Endothelial cell of umbilical vein (primary cell): Measurements from ENCODE around the gene DMPK. TPM values are rescaled to one million over a fixed set of nuclear protein-coding genes. Genes with fewer than 3 reads are reported as not detected.

Experiments used
- BruUV-seq: library from RNA; stranded (reverse); fragments of 400-500 nt; replicated peaks from 2 replicates; lab custom pipeline; 2021; lab: Mats Ljungman, UMichigan
- CTCF ChIA-PET: fragments of 300-600, 350-600 bp; sonication (Branson Sonifier 250); formaldehyde crosslinking; loops from one replicate; lab custom pipeline; 2021; ENCODE audit warnings: antibody characterized with exemption, inconsistent platforms; lab: Charles Lee
- POLR2A ChIA-PET: fragments of 300-600, 350-600 bp; sonication (Branson Sonifier 250); formaldehyde crosslinking; loops from one replicate; lab custom pipeline; 2021; ENCODE audit warnings: antibody characterized with exemption, inconsistent platforms; lab: Charles Lee
- DNase-seq: peaks from one replicate; pipeline ENCODE4 v3.0.0-alpha.2; 2011; ENCODE audit warnings: low read depth, low spot score
- FAIRE-seq: peaks from 2 replicates; lab custom pipeline; 2011; peaks lifted over from hg19 to GRCh38; lab: Jason Lieb, UNC
- H2AFZ ChIP-seq: 2 replicates; pipeline ENCODE4 v1.6.0; 2012; ENCODE audit warnings: low read depth, low read length, control low read depth, inconsistent platforms
- H3K27ac ChIP-seq: 2 replicates; pipeline ENCODE4 v1.5.1; 2011; ENCODE audit warnings: low read depth, mild to moderate bottlenecking, control low read depth, low read length, moderate library complexity; ENCODE audit not compliant: insufficient read depth
- H3K27me3 ChIP-seq, 2 experiments: 2 replicates each; pipeline versions ENCODE4 v1.6.0 to v1.6.1; 2011; ENCODE audit warnings: low read length in 2 of 2, mixed read lengths in 1 of 2; ENCODE audit not compliant: control insufficient read depth in 2 of 2, insufficient read depth in 2 of 2
- H3K36me3 ChIP-seq, 2 experiments: 2 replicates in 1 of 2; 3 replicates in 1 of 2; pipeline ENCODE4 v1.5.1; 2011; ENCODE audit warnings: low read length in 2 of 2, mild to moderate bottlenecking in 1 of 2, moderate library complexity in 1 of 2; ENCODE audit not compliant: control insufficient read depth in 2 of 2, insufficient read depth in 2 of 2; ENCODE audit errors: extremely low read depth in 1 of 2
- H3K4me1 ChIP-seq: 3 replicates; pipeline ENCODE4 v1.5.1; 2011; ENCODE audit warnings: mild to moderate bottlenecking, low read length; ENCODE audit not compliant: control insufficient read depth, insufficient read depth; ENCODE audit errors: extremely low read depth
- H3K4me2 ChIP-seq: 2 replicates; pipeline ENCODE4 v1.6.1; 2011; ENCODE audit warnings: low read length, control low read depth, mixed read lengths; ENCODE audit not compliant: insufficient read depth
- H3K4me3 ChIP-seq, 3 experiments: fragments of 200-600 bp in 1 of 3; sonication (generic), shearing (Covaris generic) in 1 of 3; replicated peaks in 1 of 3; 2 replicates each; pipeline ENCODE4 v1.5.1; 2011 to 2016; ENCODE audit warnings: control low read depth in 3 of 3, low read length in 3 of 3, mild to moderate bottlenecking in 2 of 3, inconsistent platforms in 1 of 3, low read depth in 1 of 3, moderate library complexity in 1 of 3; ENCODE audit not compliant: insufficient read depth in 1 of 3
- H3K79me2 ChIP-seq: 2 replicates; pipeline ENCODE4 v1.6.0; 2012; ENCODE audit warnings: low read length, inconsistent platforms; ENCODE audit not compliant: control insufficient read depth, insufficient read depth
- H3K9ac ChIP-seq: replicated peaks from 2 replicates; pipeline ENCODE3; 2011; ENCODE audit warnings: low read length, control low read depth; ENCODE audit not compliant: insufficient read depth; ENCODE audit errors: extremely low read depth
- H3K9me1 ChIP-seq: replicated peaks from 3 replicates; pipeline ENCODE4 v1.6.0; 2011; ENCODE audit warnings: mild to moderate bottlenecking, low read length; ENCODE audit not compliant: control insufficient read depth, insufficient read depth; ENCODE audit errors: extremely low read depth
- H3K9me3 ChIP-seq: replicated peaks from 2 replicates; pipeline ENCODE4 v1.5.1; 2012; ENCODE audit warnings: low read length, inconsistent platforms; ENCODE audit not compliant: control insufficient read depth, insufficient read depth
- H4K20me1 ChIP-seq: replicated peaks from 2 replicates; pipeline ENCODE3; 2011; ENCODE audit warnings: mild to moderate bottlenecking, low read length; ENCODE audit not compliant: control insufficient read depth, insufficient read depth; ENCODE audit errors: extremely low read depth
- EZH2 ChIP-seq: IDR thresholded peaks from 2 replicates; pipeline ENCODE4 v1.6.1; 2012; ENCODE audit warnings: borderline replicate concordance, low read depth, mild to moderate bottlenecking, moderate library complexity, low read length, inconsistent platforms; ENCODE audit not compliant: severe bottlenecking
- FOS ChIP-seq: IDR thresholded peaks from 2 replicates; pipeline ENCODE4 v1.6.1; 2011; ENCODE audit warnings: mild to moderate bottlenecking, low read length, moderate library complexity, borderline replicate concordance; ENCODE audit not compliant: insufficient read depth
- GATA2 ChIP-seq: IDR thresholded peaks from 2 replicates; pipeline ENCODE4 v1.7.0; 2011; ENCODE audit warnings: low read depth, mild to moderate bottlenecking, moderate library complexity, mixed read lengths, low read length; ENCODE audit not compliant: insufficient read length, insufficient read depth
- JUN ChIP-seq: IDR thresholded peaks from 2 replicates; pipeline ENCODE4 v1.6.1; 2011; ENCODE audit warnings: borderline replicate concordance, low read depth; ENCODE audit not compliant: insufficient read length, insufficient read depth
- MYC ChIP-seq: IDR thresholded peaks from one replicate; pipeline ENCODE4 v1.6.1; 2011; ENCODE audit warnings: mild to moderate bottlenecking, low read depth, low read length
- POLR2A ChIP-seq: IDR thresholded peaks from 2 replicates; pipeline ENCODE4 v1.6.1; 2012; ENCODE audit warnings: low read depth, mild to moderate bottlenecking, control low read depth, low read length
- POLR2AphosphoS5 ChIP-seq: IDR thresholded peaks from 2 replicates; pipeline ENCODE4 v1.6.1; 2012; ENCODE audit warnings: low read depth, mild to moderate bottlenecking, control low read depth, low read length, moderate library complexity; ENCODE audit not compliant: insufficient read depth
- dilution Hi-C: fragments of 300-500 bp; cut with MboI; formaldehyde crosslinking; loops from one replicate; pipeline ENCODE4 v1.15.0; 2019; ENCODE audit warnings: low sequenced_read_pairs; ENCODE audit not compliant: extremely low pct_ligation_motif_present
- intact Hi-C: fragments of 100-400 bp; cut with micrococcal nuclease; formaldehyde crosslinking; loops from one replicate; pipeline ENCODE4 v1.10.0; 2022
- polyA plus RNA-seq, 4 experiments: library from polyadenylated mRNA; depleted of rRNA in 3 of 4; stranded (reverse) in 3 of 4; unstranded in 1 of 4; fragments of >200 nt; gene quantifications; 2 replicates each; pipeline versions ENCODE4 v1.2.1 to v1.2.3, GENCODE V29; 2011 to 2012; ENCODE audit warnings: missing spikeins in 1 of 4
- total RNA-seq: library from RNA; stranded (reverse); gene quantifications from 2 replicates; pipeline ENCODE4 v1.2.3, GENCODE V29; 2021
- TF ChIP-seq, protein P1 (sequence below): IDR thresholded peaks from 2 replicates; pipeline ENCODE4 v1.6.1; 2011; ENCODE audit not compliant: insufficient read depth, insufficient read length
- TF ChIP-seq, protein P2 (sequence below), 2 donors: IDR thresholded peaks; 1 replicate in 1 of 2; 2 replicates in 1 of 2; pipeline ENCODE4 v1.5.1; 2011; ENCODE audit warnings: low read length in 2 of 2, mild to moderate bottlenecking in 2 of 2, moderate library complexity in 2 of 2, control low read depth in 1 of 2, inconsistent platforms in 1 of 2, low read depth in 1 of 2; ENCODE audit not compliant: insufficient read depth in 1 of 2; ENCODE audit errors: extremely low read depth in 1 of 2

DMPK gene
- total and polyA plus RNA-seq, 2 donors (not counting 3 experiments of a cell fraction or from before 2014, with no cell fraction given): 36.6 to 73.3 TPM

DNA sequence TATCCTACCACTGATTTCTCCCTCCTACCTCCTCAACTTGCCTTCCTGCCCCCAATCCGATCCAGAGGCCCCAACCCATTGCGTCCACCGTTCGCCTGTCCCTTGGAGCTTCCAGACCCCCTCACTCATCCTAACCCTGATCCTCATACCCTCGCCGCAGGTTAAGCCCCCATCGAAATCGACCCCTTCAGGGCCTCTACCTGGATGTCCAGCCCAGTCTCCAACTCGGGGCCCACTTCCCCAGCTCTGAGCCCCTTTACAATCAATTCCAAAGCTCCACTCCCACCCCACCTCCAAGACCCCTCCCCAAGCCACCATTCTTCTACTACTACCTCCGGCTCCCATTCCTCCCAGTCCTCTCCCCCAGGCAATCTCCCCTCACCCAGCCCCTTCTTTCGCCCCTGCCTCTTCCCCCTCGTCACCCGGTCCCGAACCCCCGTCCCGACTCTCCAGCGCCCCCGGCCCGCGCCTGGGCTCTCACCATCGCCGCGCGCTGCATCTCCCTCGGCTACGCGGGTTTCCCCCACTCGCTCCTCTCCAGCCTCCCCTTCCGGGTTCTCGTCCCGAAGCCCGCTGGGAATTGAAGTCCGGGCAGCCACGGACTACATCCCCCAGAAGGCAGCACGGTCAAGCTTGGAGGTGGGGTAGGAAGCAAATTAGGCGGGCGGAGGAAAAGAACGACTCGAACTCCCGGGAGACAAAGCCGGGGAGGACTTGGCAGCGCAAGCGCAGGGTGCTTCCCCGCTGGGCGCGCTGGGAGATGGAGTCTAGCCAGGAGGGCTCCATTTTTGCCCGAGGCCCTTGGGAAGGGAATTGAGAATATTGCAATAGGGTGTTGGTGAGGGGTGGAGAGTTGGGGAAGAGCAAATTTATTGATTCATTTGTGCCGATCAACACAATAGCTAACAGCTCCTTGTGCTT is 51.7 kb downstream of the DMPK start, which contains the start of gene FBXO46:
FBXO46 (minus strand) TSS at position 529 of the 921 bp plus-strand sequence. CDS start 17,401 bp downstream, outside the sequence.
- ChIA-PET CTCF (interaction anchor here (0.6 to 2.1 kb wide), 11 partner anchors 10 to 86 kb away, joined by 3 to 13 read pairs (median 5); partner anchors contain the start of genes DMWD, QPCTL and SIX5), POLR2A (interaction anchor here (1.0 to 1.8 kb wide), 3 partner anchors 14 to 62 kb away, joined by 4 to 9 read pairs (median 7); partner anchors contain the start of genes DMWD and SIX5)
- peak within 1 kb of the TSS; percentile 56 for H2AFZ ChIP-seq
- FAIRE-seq (peak; percentile 99), DNase-seq (peak; percentile 99)
- H3K4me1 ChIP-seq: peaks cover 6% of the 10 kb centered on the region
- peak within 1 kb of the TSS; percentile 28 for H3K27ac ChIP-seq
- peak within 1 kb of the TSS; percentile 81 to 83 (median 82) for H3K4me3 ChIP-seq
- H3K4me2 ChIP-seq: peak within 1 kb of the TSS; percentile 58
- H3K36me3 ChIP-seq: no peaks in the 10 kb centered on the region
- intact Hi-C loops: loop anchor here (1.0 kb wide), 3 partner anchors 38 to 84 kb away; partner anchors contain the start of genes QPCTL and SIX5
- H3K79me2 ChIP-seq: peaks cover 40% of the 10 kb centered on the region
- no TSS peak for BruUV-seq
- H3K9me1 ChIP-seq: no peaks in the 10 kb centered on the region
- TF ChIP-seq EZH2 (no peak), POLR2A (peak; percentile 30), JUN (no peak), GATA2 (no peak), MYC (no peak), FOS (no peak), POLR2AphosphoS5 (peak; percentile 47)
- TF ChIP-seq, protein P1, sequence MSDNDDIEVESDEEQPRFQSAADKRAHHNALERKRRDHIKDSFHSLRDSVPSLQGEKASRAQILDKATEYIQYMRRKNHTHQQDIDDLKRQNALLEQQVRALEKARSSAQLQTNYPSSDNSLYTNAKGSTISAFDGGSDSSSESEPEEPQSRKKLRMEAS: no peak
- TF ChIP-seq, protein P2, sequence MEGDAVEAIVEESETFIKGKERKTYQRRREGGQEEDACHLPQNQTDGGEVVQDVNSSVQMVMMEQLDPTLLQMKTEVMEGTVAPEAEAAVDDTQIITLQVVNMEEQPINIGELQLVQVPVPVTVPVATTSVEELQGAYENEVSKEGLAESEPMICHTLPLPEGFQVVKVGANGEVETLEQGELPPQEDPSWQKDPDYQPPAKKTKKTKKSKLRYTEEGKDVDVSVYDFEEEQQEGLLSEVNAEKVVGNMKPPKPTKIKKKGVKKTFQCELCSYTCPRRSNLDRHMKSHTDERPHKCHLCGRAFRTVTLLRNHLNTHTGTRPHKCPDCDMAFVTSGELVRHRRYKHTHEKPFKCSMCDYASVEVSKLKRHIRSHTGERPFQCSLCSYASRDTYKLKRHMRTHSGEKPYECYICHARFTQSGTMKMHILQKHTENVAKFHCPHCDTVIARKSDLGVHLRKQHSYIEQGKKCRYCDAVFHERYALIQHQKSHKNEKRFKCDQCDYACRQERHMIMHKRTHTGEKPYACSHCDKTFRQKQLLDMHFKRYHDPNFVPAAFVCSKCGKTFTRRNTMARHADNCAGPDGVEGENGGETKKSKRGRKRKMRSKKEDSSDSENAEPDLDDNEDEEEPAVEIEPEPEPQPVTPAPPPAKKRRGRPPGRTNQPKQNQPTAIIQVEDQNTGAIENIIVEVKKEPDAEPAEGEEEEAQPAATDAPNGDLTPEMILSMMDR (IDR thresholded peaks at IDR 0.05; ENCODE audit: extremely low read depth in 1 of 2, insufficient read depth in 1 of 2, low read depth in 1 of 2, low read length in 2 of 2): peak in 1 of 2 donors; percentile 36
- dilution Hi-C loops: no loop called here
- H4K20me1 ChIP-seq: no peaks in the 10 kb centered on the region
- H3K27me3 ChIP-seq: no peaks in the 10 kb centered on the region
- peak within 1 kb of the TSS; percentile 80 for H3K9ac ChIP-seq
- H3K9me3 ChIP-seq: no peaks in the 10 kb centered on the region
